Spleen (tissue), 7 donors: ENCODE measurements around the gene OR2L5.

ENCODE experiments used
- CTCF ChIP-seq, 11 experiments: fragments of 200-600 bp in 7 of 11; fragments of 450-650 bp in 4 of 11; sonication (generic) in 4 of 11; IDR thresholded peaks in 8 of 11; conservative IDR thresholded peaks in 3 of 11; 1 replicate in 7 of 11; 2 replicates in 4 of 11; pipeline versions ENCODE4 v1.4.0 to v1.8.0; 2016 to 2021; ENCODE audit warnings: antibody characterized with exemption in 11 of 11, inconsistent platforms in 4 of 11, mild to moderate bottlenecking in 1 of 11
- POLR2A ChIP-seq, 3 donors: fragments of 450-650 bp; IDR thresholded peaks; one replicate each; pipeline ENCODE4 v1.5.1; 2017; ENCODE audit warnings: antibody characterized with exemption in 3 of 3, mild to moderate bottlenecking in 1 of 3
- POLR2AphosphoS5 ChIP-seq, 3 donors: sonication (generic); formaldehyde crosslinking; IDR thresholded peaks; one replicate each; pipeline ENCODE4 v1.5.1; 2017; ENCODE audit warnings: antibody characterized with exemption in 3 of 3
- donor health status: DM: no; HTN: no; CAD: no; lungs with moderate emphysema.
- donor health status: DM: no; HTN: no; CAD: no.
- donor health status: DM: no; HTN: no; CAD: no.

- TF ChIP-seq POLR2A (IDR thresholded peaks at IDR 0.05) (no peak), CTCF (IDR thresholded peaks at IDR 0.05 in 8 of 11, conservative IDR thresholded peaks at IDR 0.05 in 3 of 11) (no peak), POLR2AphosphoS5 (IDR thresholded peaks at IDR 0.05) (no peak)
Observed at GRCh38 chr1:248047008-248047407, 33.5 kb downstream of the OR2L5 start.
